Daoy (cell line): ENCODE data around the gene RPL27A. TPM values are rescaled to one million over a fixed set of nuclear protein-coding genes. Genes with fewer than 3 reads are reported as not detected.

Experiments
- DNase-seq: peaks from one replicate; pipeline ENCODE4 v3.0.0-alpha.2; 2015; ENCODE audit warnings: low read depth
- total RNA-seq: library from RNA; depleted of rRNA; stranded (reverse); fragments of >200 nt; shearing (Covaris generic); gene quantifications from 2 replicates; pipeline ENCODE4 v1.2.3, GENCODE V29; 2014

RPL27A gene
- total RNA-seq, 1 experiment from 2014 or later: 770 TPM

DNA sequence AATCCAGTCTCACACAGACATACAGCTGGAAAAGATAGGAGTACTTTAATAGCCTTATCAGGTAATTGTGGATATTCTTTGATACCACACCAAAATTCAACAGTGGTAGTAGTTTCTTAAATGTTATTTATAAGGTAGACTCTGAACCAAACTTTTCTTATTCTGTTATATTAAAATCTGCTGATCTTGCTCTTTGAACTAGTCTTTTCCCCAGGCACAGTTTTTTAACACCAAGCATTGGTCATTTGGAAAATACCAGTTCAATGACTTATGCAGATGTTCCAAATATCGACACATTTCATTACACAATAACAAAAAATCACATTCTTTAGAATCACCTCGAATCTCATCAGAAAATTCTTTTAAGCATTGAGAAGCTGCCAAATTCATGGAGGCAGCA, 7.7 kb upstream of the RPL27A start:
- DNase-seq: no peak

DNA sequence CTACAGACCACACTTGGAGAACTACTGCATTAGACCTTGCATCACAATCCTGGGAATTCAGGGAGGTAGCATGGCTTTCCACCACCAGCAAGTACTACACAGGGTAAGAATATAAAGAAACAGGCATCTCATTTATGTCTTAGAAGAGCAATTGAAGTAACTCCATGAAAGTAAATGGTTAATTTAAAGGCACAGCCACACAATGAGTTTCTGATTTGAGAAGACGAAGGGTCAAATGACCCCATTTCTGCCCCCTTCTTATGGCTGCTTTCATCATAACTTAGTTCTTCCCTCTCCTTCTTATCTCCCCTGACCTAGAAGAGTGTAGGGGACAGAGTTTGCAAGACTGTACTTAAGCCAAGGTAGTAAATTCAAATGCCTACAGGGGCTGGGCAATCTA, 6.1 kb upstream of the RPL27A start:
- no peak for DNase-seq

DNA sequence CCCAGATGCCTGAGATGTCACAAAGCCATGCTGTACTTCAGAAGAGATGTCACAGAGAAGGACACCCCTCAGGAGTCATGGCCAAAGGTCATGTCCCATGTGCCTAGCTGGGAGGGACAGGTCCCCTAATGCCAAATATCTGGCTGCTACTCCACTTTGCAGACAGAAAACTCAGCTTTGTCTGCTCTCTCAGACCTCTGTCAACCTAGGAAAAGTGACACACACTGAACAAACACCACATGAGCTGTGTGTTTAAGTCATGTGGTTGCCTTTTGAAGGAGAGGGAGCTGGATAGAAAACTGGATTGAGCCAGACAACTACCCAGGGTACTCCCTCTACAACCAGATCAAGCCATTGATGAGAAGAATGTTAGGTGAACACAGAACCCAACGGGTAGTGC, 3.6 kb upstream of the RPL27A start:
- DNase-seq: no peak

DNA sequence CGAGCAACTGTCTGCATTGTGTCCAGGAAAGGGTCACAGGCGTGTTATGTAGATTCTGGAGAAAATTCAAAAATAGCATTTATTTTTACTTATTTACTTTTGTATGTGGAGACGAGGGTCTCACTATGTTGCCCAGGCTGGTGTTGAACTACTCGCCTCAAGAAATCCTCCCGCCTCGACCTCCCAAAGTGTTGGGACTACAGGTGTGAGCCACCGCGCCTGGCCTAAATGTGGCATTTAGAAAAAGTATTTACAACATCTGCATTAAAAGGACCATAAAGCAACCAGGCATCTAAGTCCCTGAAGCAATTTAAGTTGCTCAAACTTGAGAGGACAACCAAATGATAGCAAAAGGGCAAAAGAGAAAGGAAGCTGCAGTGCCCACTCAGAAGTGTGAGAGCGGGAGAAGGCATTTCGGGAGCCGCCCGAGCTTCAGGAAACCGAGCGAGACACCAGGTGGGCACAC, 722 bp upstream of the RPL27A start:
- DNase-seq: no peak

DNA sequence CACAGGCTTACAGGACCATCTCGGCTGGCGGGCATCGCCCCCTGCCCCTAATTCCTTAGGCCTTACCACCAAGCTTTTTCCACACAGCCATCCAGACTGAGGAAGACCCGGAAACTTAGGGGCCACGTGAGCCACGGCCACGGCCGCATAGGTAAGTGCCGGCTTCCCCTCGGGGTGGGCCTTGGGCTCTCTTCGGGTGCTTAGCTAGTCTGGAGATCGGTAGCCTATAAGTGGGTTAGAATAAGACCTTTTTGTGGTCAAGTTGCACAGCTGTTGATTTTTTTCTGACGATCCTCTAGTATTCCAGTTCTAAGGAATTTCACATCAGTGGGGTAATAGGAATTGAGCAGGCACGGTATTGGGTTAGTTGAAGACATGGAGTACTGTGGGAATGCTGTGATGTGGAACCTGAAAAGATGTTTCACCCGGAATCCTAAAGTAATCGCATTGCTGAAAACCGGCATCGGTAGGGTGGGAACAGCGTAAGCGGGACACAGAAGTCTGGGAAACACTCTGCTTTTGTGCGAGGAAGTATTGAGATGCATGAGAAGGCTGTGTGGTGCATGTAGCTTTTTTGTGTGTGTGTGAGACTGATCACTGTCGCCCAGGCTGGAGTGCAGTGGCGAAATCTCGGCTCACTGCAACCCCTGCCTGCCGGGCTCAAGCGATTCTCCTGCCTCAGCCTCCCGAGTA, 669 bp downstream of the RPL27A start:
- no peak for DNase-seq

DNA sequence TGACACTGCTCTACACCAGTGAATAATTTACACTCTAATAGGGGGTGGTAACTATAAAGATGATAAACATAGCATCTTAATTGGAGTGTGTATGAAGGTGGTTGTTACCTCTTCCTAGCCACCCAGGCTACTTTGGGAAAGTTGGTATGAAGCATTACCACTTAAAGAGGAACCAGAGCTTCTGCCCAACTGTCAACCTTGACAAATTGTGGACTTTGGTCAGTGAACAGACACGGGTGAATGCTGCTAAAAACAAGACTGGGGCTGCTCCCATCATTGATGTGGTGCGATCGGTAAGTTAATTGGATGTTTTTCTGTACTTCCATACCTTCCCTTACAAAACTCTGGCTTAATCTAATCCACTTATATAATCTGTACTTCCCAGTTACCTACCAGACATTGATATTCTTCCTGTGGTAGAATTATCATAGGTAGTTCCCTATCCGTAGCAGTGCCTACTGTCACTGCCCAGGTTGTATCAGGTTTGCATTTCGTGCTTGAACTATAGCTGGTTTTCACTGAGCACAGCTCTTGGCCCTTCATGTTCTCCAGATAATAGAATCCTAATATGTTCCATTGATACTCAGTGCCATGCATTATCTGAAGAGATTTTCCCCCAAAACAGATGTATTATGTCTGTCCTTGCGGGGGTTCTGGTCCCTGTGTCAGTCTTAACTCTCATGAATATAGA, 2.2 kb downstream of the RPL27A start:
- DNase-seq: no peak

DNA sequence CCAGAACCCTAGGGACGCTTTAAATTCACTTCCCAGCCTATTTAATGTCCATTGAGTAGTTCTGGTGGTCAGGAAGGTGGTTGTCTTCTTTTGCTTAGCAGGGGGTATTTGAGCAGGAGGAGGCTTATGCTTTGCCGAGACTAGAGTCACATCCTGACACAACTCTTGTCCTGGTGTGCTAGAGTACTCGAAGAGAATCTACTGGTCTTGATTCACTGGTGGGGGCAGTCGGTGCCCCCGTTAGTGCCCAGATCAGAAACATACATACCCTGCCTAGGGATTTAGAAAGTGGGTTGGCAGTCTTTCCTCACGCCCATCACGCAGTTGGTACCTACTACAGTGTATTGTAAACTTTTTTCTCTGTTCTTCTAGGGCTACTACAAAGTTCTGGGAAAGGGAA, 2.7 kb downstream of the RPL27A start:
- no peak for DNase-seq

DNA sequence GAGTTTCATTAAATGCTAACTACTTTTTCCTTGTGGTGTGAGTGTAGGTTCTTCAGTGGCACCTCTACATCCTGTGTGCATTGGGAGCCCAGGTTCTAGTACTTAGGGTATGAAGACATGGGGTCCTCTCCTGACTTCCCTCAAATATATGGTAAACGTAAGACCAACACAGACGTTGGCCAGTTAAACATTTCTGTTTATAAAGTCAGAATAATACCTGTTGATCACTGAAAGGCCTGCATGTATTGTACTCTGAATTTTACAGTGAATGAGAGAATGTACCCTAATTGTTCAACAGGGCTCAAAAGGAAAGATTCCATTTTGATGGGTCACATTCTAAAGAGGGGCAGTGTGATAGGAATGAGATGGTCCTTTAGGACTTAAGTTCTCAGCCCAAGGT, 3.2 kb downstream of the RPL27A start:
- DNase-seq: no peak

DNA sequence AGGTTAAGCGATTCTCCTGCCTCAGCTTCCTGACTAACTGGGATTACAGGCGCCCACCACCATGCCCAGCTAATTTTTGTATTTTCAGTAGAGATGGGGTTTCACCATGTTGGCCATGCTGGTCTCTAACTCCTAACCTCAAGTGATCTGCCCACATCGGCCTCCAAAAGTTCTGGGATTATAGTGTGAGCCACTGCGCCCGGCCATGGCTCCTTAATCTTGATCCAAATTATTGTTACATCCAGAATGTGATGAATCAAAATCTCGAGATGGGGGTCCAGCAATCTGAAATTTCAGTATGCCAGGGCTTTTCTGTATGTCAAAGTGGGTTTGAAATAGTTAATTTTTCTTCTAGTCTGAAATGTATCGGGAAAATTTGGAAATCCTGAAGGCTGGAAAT, 3.7 kb downstream of the RPL27A start:
- DNase-seq: no peak

DNA sequence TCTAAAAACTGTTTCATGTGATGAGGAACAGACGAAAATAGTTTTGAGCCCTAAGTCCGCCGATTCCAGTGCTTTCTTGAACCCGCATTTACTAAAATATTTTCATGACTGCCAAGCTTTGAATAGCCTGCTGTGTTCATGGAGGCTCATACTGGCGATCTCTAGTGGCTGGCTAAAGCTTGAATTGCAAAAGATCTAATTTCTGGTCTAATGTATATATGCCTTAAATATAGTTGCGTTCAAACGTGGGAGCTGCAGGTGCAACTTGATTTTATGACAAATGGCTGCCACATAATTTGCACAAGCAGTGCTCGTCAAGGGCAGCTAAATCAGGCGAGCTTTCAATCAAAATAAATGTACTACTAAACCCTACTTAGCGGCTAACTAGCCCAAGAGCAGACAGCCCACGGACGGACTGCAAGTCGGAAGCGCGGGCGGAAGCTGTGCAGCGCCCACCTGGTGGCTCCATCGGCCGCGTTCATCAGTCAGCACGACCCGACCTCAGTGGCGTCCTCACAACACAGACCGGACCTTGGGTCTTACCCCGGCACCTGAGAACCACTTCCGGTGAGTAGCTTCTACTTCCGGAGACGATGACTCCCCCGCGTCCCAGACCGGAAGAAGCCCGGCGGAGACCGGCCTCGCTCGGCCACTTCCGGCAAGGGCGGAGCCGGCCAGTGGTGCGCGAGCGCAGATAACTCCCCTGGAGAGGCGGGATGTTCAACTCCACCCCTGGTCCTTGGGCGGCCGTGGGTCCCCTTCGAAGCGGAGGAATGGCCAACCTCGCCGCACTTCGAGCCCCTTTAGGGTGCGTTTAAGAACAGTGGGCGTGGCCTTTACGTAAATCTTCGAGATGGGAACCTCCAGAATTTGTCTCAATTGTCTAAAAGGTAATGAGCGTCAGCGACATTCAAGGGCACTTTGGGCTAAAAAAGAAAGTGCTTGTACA, 6.1 kb downstream of the RPL27A start:
- peak; percentile 97 for DNase-seq

DNA sequence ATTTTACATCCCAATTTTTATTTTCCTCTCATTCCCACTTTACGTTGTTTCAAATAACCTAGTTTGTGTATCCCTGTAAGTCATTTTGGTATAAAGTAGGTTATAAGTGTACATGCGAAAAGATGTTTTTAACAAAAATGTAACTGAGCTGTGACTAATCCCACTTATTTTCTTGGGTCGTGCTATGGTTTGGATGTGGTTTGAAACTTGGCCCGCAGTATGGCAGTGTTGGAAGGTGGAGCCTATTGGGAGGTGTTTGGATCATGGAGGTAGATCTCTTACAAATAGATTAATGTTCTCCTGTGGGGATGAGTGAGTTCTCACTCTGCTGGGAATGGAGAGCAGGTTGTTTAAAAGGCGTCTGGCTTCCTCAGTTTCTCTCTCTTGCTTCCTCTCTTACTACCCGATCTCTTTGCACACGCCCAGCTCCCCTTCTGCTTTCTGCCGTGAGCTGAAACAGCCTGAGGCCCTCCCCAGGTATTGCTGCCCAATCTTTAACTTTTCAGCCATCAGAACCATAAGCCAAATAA, 7.2 kb downstream of the RPL27A start:
- DNase-seq: peak; percentile 65

DNA sequence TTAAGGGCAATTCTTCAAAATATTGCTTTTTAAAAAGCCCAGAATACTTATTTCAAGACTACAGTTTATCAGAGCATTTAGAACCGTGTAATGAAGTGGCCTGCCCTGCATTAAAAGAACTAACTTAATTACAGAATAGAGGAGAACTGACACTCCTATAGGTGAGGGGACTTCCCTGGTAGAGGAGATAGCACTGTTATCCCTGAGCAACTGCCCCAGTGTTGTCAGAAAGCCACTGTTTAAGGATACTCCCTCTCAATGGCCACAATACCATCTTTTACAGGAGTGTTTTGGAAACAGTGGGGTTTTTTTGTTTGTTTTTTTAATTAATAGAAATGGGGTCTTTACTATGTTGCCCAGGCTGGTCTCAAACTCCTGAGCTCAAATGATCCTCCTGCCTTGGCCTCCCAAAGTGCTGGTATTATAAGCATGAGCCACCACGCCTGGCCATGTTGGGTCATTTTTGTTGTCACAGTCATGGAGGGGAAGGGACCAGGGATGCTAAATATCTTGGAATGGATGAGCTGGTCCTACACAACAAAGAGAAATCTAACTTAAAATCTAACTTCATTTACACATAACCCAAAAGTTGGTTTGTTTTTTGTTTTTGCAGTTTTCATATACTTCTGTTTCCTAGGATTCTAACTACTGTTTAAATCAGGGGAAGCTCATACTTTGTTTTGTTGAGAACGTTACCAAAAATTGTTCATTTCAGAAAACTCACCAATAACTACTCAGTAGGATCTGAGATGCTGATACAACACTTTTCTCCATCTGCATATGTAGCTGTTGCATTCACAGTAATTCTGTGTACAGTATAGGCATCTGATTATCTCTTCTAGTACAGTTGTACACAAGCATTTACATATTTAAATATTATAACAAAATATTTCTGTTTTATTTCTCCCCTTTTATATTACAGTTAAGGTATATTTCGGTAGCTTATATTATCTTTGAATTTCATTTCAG, 8.1 kb downstream of the RPL27A start:
- DNase-seq: no peak

DNA sequence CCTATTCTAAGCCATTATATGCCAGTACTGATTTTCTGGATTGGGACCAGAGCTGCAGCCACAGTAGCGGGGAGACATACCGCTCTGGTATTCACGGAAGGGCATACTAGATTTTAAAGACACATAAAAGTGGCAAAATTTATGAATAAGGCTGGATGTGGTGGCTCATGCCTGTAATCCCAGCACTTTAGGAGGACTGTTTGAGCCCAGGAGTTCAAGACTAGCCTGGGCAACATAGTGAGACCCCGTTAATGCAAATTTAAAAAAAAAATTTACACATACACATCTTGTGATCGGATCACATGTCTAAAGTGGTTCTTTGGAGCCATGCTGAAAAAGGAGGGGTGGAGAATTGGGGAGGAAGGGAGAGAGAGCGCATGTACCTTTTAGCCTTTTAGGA, 9.0 kb downstream of the RPL27A start:
- DNase-seq: no peak

DNA sequence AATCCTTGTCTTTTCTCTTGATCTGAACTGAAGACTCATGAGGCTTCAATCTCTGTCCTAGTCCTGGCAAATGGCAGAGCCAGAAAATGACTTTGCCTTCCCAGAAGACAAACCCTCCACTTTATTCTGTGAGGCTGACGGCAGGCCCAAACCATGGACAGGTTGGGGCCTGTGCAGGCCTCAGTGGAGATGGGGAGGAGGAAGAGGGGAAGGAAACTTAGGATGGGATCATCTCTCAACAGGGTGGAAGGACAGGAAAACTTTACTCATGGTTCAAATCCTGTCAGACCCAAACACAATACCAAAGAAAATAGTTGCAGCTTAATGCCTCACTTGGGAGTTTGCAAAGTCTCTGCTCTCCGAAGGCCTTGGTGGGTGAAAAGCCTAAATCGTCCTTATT, 9.8 kb downstream of the RPL27A start:
- no peak for DNase-seq

DNA sequence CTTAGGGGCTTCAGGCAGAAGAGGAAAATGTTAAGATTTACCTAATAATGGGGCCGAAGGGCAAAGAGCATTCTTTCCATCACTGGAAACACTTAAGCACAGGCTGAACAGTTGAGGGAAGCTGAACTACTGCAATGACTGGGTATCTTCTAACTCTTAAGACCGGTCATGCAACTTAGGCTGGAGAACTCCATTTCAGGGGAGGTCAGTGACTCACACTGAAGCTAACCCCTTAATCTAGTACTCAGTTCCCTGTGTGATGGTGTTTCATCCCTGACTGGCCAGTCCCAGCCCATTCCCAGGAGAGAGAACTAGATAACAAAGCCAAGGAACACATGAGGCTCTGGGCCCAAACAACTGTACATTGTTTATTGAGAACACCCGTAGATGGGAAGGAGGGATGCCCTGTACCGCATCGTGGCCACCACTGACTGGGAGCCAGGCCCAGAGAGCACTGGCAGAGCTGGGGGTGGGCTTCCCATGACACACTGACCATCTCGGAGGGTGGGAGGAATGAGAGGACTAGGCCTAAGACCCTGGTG, 10.5 kb downstream of the RPL27A start:
- DNase-seq: no peak

DNA sequence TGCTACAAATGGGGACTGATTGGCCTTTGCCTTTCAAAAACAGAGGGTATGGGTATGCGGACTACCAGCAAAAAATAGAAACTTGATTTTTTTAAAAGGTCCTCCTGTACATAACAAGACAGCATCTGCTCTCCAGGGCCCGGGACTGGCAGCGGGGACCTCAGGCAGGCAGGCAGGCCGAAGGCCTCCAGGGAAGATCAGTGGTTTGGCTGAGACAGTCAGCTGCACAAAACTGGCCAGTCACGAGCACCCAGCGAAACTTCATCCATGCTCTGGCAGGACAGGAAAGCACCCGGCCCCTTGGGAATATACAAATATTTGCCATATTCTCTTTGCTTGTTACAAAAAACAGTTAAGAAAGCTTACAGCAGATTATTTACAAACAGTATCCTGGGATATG, 11.0 kb downstream of the RPL27A start:
- no peak for DNase-seq

DNA sequence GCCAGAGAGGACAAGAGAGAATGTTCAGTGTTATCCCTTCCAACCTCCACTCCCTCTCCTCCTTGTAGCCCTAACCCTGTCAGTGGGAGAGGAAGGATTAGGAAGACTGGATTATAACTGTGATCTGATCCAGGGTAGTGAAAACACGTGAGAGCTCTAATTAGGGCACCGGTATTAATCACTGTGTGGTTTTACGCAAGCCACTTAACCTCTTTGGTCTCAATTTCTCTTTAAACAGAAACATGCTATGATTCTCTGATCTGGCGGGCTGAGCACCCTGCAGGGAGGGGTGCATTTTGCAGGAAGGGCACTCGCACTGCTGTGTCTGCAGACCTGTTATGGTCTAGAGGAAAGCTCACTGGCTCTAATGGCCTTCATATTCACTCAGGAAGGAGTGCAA, 11.5 kb downstream of the RPL27A start:
- DNase-seq: no peak

DNA sequence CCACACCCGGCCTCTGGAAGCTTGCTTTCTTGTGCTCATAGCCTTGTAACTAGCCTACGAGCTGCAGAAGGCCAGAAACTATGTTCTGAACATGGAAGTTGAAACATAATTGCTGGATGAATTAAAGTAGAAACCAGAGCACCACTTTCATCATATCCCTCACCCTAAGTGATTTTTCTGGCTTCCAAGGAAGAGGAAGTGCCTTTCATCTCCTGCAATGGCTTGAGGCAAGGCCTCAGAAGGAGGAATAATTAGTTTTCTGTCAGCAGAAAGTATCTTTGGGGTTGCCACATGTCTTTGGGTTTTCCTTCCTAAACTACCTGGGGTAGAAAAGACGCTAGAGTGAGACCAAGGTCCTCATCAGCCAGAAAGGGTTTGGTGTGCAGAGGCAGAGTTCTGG, 14.5 kb downstream of the RPL27A start:
- DNase-seq: no peak

DNA sequence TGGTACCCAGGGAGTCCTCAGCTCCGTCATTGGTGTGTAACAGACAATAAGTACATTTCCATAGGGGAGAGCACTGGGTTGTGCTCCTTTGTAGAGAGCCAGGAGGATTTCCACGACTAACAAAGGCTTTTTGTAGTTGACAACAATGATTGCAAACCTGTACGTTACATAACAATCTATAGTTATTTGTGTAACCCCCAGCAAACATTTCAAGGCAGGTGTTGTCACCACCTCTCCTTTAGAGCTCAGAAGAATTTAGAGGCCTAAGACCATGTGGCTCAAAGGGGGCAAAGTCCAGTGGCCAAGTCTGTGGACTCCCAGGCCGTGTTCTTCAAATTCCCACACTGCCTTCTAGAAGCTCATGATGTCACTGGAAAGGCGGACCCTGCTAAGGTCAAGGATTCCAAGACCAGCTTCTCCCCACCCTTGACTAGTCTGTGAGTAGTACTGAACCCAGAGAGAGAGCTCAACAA, 15.8 kb downstream of the RPL27A start:
- no peak for DNase-seq

DNA sequence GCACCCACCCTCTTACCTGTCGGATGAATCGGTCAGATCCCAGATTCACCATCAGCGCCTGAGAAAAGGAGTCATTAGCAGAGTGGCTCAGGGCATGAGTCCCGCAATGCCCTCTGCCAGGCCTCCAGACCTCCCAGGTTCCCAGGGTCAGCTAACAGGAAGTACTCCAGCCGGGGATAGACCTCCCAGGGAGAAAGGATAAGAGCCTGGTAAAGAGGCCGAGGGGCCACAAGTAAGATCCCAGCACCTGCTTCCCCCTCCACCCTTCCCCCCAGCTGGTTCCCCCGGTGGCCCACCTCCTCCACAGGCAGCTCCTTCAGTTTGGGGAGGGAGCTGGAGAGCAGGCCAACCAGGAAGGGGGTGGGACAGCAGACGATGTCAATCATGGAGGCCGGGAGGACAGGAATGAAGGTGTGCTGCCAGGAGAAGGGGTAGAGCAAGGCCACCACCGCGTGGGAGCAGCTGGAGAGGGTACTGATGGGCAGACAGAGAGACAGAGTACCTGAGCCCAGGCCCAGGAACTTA, 16.4 kb downstream of the RPL27A start:
- no peak for DNase-seq
